Measurements from ENCODE around the gene SSC5D. TPM values are rescaled to one million over a fixed set of nuclear protein-coding genes. Genes with fewer than 3 reads are reported as not detected.

Gene SSC5D
- polyA plus RNA-seq, 3 donors, result 0.08 TPM; not detected in 2

DNA sequence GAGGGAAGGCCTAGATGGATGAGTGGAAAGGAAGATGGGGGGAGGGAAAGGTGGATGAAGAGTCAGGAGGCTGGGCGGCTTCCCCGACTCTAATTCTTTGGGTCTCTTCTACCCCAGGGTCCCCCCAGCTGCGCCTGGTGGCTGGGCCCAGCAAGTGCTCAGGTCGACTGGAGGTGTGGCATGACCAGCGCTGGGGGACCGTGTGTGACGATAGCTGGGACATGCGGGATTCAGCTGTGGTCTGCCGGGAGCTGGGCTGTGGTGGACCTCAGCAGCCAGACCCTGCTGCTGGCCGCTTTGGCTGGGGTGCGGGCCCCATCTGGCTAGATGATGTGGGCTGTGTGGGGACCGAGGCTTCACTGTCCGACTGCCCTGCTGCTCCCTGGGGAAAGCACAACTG, 9.5 kb downstream of the SSC5D start:
- intact Hi-C loops (cut with micrococcal nuclease), result no loop called here

DNA sequence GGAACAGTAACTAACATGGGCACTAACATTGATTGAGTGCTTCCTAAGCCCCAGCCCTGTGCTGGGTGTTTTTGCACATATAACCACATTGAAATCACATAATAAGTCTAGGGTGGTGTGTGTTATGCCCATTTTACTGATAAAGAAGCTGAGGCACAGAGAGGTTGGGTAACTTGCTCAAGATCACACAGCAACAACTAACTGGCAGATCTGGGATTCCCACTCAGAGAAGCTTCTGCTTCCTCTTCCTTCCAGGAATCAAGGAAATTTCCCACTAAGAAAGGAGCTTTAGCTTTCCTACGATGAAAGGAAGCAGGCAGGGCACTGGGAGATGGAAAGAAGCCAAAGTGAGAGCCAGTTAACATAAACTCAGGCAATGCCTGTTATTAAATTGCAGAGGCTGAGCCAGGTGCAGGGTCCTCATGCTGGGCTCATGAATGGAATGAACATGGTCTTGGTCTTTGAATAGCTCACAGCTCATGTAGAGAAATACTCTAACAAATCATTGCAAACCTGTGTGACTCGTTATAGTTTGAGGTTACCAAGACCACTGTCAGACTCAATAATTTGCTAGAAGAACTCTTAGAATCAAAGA, 10.1 kb downstream of the SSC5D start:
- peaks cover 0 to 4% of the 10 kb centered on the region in 2 donors for H3K27me3 ChIP-seq (ENCODE audit: control insufficient read depth in 2 of 2, insufficient read depth in 2 of 2, low read length in 2 of 2)

More for the DNA sequence above, 9.5 kb downstream of the SSC5D start:
- no peaks in the 10 kb centered on the region for H3K36me3 ChIP-seq (replicated peaks in 1 of 2; ENCODE audit: control insufficient read depth in 1 of 2, insufficient read depth in 2 of 2, low read length in 2 of 2)
- Mint-ChIP-seq H3K4me1 (no peaks in the 10 kb centered on the region), H3K4me3 (no peak overlapping the region), H3K36me3 (peaks cover 0 to 2% of the 10 kb centered on the region in 2 donors), H3K27ac (peak overlapping the region in 1 of 7 donors; percentile 54), H3K27me3 (ENCODE audit: low read depth in 3 of 3) (peaks cover 11 to 22% (median 11%) of the 10 kb centered on the region in 3 donors), H3K9me3 (peaks cover 0 to 13% (median 8%) of the 10 kb centered on the region in 7 donors)
- TF ChIP-seq, protein P1, sequence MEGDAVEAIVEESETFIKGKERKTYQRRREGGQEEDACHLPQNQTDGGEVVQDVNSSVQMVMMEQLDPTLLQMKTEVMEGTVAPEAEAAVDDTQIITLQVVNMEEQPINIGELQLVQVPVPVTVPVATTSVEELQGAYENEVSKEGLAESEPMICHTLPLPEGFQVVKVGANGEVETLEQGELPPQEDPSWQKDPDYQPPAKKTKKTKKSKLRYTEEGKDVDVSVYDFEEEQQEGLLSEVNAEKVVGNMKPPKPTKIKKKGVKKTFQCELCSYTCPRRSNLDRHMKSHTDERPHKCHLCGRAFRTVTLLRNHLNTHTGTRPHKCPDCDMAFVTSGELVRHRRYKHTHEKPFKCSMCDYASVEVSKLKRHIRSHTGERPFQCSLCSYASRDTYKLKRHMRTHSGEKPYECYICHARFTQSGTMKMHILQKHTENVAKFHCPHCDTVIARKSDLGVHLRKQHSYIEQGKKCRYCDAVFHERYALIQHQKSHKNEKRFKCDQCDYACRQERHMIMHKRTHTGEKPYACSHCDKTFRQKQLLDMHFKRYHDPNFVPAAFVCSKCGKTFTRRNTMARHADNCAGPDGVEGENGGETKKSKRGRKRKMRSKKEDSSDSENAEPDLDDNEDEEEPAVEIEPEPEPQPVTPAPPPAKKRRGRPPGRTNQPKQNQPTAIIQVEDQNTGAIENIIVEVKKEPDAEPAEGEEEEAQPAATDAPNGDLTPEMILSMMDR (IDR thresholded peaks at IDR 0.05), result no peak
- no peak overlapping the region for H2AFZ ChIP-seq (ENCODE audit: insufficient read depth, low read depth, low read length, poor library complexity, severe bottlenecking)
- H3K4me3 ChIP-seq (replicated peaks in 1 of 3; ENCODE audit: low read depth in 2 of 3, low read length in 3 of 3), result no peak overlapping the region
- H3K4me2 ChIP-seq (replicated peaks; ENCODE audit: extremely low read depth, low read length, poor library complexity, severe bottlenecking), result no peak overlapping the region
- no peaks in the 10 kb centered on the region for H4K20me1 ChIP-seq (ENCODE audit: insufficient read depth, low read length)
- 96% methylated on average over 13 of the region's 13 CpGs for WGBS (ENCODE audit: insufficient coverage)
- DNase-seq, result no peak
- H3K9ac ChIP-seq (ENCODE audit: insufficient read depth, low read length, poor library complexity, severe bottlenecking), result no peak overlapping the region
- no peaks in the 10 kb centered on the region for H3K4me1 ChIP-seq (ENCODE audit: control insufficient read depth in 1 of 2, insufficient read depth in 2 of 2, low read length in 2 of 2)
- H3K27ac ChIP-seq (ENCODE audit: low read depth in 1 of 2, low read length in 2 of 2), result no peak overlapping the region
- no peaks in the 10 kb centered on the region for H3K79me2 ChIP-seq (ENCODE audit: insufficient read depth, low read length)
- H3K9me3 ChIP-seq (replicated peaks in 1 of 2; ENCODE audit: control insufficient read depth in 1 of 2, insufficient read depth in 1 of 2, low read length in 2 of 2), result no peaks in the 10 kb centered on the region
- H3K27me3 ChIP-seq (ENCODE audit: control insufficient read depth in 2 of 2, insufficient read depth in 2 of 2, low read length in 2 of 2), result peaks cover 0 to 4% of the 10 kb centered on the region in 2 donors

More for the DNA sequence above, 10.1 kb downstream of the SSC5D start:
- Histone ChIP-seq H3K4me3 (replicated peaks in 1 of 3; ENCODE audit: low read depth in 2 of 3, low read length in 3 of 3) (no peak overlapping the region), H2AFZ (ENCODE audit: insufficient read depth, low read depth, low read length, poor library complexity, severe bottlenecking) (no peak overlapping the region), H3K79me2 (ENCODE audit: insufficient read depth, low read length) (no peaks in the 10 kb centered on the region), H3K4me2 (replicated peaks; ENCODE audit: extremely low read depth, low read length, poor library complexity, severe bottlenecking) (no peak overlapping the region), H3K9me3 (replicated peaks in 1 of 2; ENCODE audit: control insufficient read depth in 1 of 2, insufficient read depth in 1 of 2, low read length in 2 of 2) (no peaks in the 10 kb centered on the region), H3K4me1 (ENCODE audit: control insufficient read depth in 1 of 2, insufficient read depth in 2 of 2, low read length in 2 of 2) (peaks cover 2% of the 10 kb centered on the region in 2 donors), H3K9ac (ENCODE audit: insufficient read depth, low read length, poor library complexity, severe bottlenecking) (no peak overlapping the region), H3K36me3 (replicated peaks in 1 of 2; ENCODE audit: control insufficient read depth in 1 of 2, insufficient read depth in 2 of 2, low read length in 2 of 2) (no peaks in the 10 kb centered on the region), H4K20me1 (ENCODE audit: insufficient read depth, low read length) (no peaks in the 10 kb centered on the region), H3K27ac (ENCODE audit: low read depth in 1 of 2, low read length in 2 of 2) (no peak overlapping the region)
- TF ChIP-seq, protein P1 (IDR thresholded peaks at IDR 0.05), result no peak
- Mint-ChIP-seq H3K36me3 (peaks cover 0 to 2% of the 10 kb centered on the region in 2 donors), H3K4me3 (no peak overlapping the region), H3K4me1 (peaks cover 3% of the 10 kb centered on the region), H3K9me3 (peaks cover 0 to 15% (median 10%) of the 10 kb centered on the region in 7 donors), H3K27ac (peak overlapping the region in 1 of 7 donors; percentile 54), H3K27me3 (ENCODE audit: low read depth in 3 of 3) (peaks cover 6 to 19% (median 11%) of the 10 kb centered on the region in 3 donors)
- WGBS (ENCODE audit: insufficient coverage), result no CpG with 5 or more reads among the region's 2 CpGs
- no peak for DNase-seq
- intact Hi-C loops (cut with micrococcal nuclease), result no loop called here
